Stimulated activated CD8-positive, alpha-beta memory T cell treated with anti-CD3 and anti-CD28 coated beads, Interleukin-7, amount 100 ng/mL, for 1 hour (primary cell): ENCODE measurements around the gene WDR11.
A peak's percentile ranks its signal among the peaks of the same experiment; 100 is the strongest.
"Not testable (repeated sequence)": the region's sequence is repeated elsewhere in the genome, so short reads cannot be mapped to it uniquely, and the experiment has no call there.

Experiments
- DNase-seq, 2 donors: peaks; one replicate each; pipeline ENCODE4 v3.0.0-alpha.2; 2020; ENCODE audit warnings: low read depth in 2 of 2

Gene WDR11

GRCh38 chr10:120861178-120861855 is 10.2 kb downstream of the WDR11 start:
- no peak for DNase-seq

DNA sequence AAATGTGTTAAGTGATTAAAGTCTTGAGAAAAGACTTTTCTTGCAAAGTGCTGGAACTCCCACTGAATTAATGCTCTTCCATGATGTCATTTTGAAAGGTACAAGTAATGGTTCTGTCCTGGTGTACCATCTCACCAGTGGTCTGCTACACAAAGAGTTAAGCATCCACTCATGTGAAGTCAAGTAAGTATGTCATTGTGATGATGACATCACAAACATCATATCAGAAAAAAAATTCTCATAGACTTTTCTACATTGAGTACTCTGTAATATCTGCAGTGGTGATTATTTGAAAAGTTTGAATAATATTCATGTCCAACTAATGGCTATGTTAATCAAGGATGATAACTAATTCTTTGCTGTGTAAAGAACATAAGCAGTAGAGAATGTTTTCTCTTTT is 22.6 kb downstream of the WDR11 start:
- DNase-seq = no peak

DNA sequence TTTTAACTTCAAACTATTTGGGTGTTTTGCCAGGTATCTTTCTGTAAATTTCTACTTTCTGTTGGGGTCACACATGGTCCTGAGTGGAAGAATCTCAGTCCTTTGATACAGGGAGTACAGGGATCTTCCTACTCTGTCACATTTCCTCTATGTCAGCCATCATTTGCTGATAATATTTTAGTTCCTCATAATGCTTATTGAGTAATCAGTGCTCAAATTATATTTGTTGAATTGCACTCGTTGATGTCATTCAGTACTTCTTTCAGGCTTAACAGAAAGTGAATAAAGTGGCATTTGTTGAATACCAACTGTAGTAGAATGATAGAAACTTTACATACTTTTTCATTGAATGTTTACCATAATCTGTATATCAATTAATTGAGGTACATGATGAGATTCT is 31.9 kb downstream of the WDR11 start:
- DNase-seq = no peak

- DNase-seq = no peak
Observed at GRCh38 chr10:120887482-120887881, 36.3 kb downstream of the WDR11 start.

- no peak for DNase-seq
Observed at GRCh38 chr10:120891365-120891764, 40.2 kb downstream of the WDR11 start.

GRCh38 chr10:120894556-120894955 is 43.4 kb downstream of the WDR11 start:
- no peak for DNase-seq

GRCh38 chr10:120897343-120897742 is 46.2 kb downstream of the WDR11 start:
- DNase-seq = no peak

DNA sequence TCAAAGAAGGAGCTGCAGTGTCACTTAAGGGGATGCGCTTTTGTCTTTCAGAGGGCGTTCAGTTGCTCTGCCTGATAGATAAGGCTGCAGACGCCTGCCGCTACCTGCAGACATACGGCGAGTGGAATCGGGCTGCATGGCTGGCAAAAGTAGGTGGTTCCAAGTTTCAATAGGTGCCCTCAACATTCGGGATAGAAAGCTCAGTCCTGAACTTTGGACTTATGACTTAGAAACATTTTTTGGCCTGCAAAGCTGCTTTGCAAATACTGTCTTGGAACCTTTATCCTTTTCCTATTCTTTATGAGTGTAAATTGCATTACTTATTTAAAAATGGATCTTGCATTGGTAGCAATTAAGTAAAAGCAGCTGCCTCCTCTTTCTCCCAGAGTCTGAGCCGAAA is 54.1 kb downstream of the WDR11 start:
- no peak for DNase-seq

DNA sequence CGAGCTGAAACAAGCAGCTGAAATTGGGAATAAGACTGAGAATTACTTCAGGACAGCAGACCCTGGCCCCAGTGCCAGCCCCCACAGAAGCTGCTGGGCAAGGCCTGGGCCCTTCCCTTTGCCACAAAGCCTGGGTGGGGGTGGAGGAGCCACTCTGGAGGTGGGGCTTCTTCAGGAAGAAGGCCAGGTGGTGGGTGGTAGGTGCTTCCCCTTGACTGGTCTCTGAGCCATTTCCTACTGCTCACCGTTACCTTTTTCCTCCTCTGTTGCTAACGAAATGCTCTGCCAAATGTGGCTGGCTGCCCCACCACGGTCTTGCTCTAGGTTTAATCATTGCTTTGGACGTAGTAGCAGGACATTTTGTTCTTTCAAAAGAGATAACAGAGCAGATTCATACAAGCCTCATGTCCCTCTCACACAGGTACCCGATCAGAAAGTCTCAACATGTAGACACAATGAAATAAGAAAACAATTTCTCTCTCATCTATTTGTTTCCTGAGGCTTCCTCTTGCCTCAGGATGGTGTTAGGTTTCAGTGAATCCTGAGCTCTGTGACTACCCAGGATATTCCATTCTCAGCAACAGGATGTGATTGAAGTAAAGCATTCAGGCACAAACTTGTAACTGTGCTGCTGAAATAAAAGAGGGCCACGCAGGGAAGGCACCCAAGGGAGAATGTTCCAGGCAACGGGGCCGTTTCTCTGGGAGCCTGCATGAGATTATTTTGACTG is 66.5 kb downstream of the WDR11 start:
- DNase-seq = no peak

DNA sequence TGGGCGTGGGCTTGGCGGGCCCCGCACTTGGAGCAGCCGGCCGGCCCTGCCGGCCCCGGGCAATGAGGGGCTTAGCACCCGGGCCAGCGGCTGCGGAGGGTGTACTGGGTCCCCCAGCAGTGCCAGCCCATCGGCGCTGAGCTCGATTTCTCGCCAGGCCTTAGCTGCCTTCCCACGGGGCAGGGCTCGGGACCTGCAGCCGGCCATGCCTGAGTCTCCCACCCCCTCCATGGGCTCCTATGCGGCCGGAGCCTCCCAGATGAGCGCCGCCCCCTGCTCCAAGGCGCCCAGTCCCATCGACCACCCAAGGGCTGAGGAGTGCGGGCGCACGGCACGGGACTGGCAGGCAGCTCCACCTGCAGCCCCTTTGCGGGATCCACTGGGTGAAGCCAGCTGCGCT is 72.7 kb downstream of the WDR11 start:
- DNase-seq = not testable (repeated sequence)

- no peak for DNase-seq
Observed at GRCh38 chr10:120926611-120927010, 75.4 kb downstream of the WDR11 start.

- DNase-seq = no peak
Observed at GRCh38 chr10:120927352-120927751, 76.2 kb downstream of the WDR11 start.

DNA sequence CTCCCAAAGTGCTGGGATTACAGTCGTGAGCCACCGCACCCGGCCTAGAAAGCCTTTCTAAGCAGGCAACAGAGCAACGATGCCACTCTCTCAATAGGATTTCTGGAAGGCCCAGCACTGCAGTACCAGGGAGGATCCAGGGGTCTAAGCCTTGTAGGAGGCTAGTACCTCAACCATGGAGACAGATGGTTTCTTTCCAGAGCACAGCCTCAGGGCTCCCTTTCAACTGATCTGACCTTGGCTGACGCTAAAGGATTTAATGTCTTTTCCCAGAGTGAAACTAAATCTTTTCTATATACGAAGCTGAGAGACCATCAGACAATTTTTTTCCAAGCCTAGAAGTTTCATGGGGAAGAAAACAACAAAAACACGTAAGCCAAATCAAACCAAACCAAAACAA is 78.0 kb downstream of the WDR11 start:
- DNase-seq = no peak

DNA sequence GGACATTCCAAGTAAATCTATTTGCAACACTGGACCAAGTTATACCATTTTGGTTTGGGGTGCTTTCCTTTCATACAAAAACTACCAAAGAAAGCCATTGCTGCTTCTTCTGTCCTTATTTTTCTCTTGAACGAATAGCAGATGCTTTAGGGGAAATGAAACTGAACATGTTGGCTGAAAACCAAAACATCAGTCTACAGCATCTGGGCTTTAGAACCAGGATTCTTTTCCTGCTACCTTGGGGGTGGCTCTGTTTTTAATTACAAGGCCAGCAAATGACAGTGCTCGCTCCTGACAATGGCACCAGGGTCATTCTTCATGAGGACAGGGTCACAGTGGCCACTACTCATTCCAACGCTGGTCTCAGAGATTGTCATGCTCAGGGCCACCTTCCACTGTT is 80.3 kb downstream of the WDR11 start:
- no peak for DNase-seq

DNA sequence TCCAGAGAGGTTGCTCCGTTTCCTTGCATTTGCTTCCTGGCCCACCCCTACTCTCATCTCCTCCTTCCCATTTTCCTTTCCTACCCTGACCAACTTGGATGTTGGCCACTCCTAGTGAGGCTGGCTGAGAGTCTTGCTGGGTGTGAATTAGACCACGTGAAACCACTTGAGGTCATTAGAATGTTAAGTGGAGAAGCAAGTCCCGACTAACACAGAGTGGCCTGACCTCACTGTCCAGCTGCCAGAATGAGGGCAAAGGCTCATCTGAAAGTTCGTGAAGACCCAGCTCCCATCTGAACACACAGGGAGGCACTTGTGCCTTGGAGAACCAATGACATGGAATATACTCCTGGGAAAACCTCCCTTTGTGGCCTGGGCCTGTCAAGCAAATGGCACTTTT is 80.8 kb downstream of the WDR11 start:
- DNase-seq = no peak

GRCh38 chr10:120938822-120939221 is 87.7 kb downstream of the WDR11 start:
- DNase-seq = no peak

DNA sequence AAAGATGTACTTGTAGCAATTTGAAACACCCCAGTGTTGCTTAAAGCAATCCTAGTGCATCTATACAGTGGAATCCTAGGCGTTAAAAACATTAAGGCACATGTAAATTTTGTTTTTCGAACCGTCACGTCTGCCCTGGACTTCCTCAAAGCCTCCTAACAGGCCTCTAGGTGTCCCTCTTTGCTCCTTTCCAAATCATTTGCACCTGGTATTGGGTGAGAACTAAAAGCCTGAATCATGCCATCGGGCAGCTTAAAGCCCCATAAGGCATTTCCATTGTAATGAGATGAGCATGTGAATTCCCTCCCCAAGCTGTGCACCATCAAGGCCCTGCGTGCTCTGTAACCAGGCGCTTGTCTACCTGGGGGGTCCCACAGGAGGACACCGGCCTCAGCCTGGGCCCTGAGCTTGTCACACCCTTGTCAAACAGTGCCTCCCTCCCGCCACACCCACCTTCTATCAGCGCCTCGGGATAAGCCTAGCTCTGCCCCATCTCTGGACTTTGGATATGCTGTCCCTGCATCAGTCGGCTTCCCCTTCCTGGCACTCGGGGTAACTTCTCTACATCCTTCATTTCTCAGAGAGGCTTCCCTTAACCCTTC is 89.2 kb downstream of the WDR11 start:
- no peak for DNase-seq

DNA sequence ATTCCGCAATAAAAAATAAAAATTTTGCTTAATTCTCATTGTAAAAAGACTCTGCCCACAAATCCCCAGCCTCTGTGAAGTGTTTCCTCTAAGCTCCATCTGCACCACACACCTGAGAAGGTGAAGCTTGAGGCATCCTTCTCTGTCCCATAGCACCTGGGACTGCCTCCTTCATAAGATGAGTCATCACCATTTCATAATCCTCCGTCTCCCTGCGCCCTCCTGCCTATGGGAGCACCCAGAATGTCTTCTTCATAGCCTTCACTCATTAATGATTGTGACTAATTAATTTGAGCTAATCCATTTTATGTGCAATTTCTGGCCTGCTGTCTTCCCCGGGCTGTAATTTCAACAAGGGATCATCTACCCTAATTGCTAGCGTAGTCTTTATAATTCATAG is 90.3 kb downstream of the WDR11 start:
- no peak for DNase-seq

- DNase-seq = peak; percentile 14 to 58
Observed at GRCh38 chr10:120942806-120943413, 91.7 kb downstream of the WDR11 start.

- DNase-seq = no peak
Observed at GRCh38 chr10:120943542-120943941, 92.4 kb downstream of the WDR11 start.

DNA sequence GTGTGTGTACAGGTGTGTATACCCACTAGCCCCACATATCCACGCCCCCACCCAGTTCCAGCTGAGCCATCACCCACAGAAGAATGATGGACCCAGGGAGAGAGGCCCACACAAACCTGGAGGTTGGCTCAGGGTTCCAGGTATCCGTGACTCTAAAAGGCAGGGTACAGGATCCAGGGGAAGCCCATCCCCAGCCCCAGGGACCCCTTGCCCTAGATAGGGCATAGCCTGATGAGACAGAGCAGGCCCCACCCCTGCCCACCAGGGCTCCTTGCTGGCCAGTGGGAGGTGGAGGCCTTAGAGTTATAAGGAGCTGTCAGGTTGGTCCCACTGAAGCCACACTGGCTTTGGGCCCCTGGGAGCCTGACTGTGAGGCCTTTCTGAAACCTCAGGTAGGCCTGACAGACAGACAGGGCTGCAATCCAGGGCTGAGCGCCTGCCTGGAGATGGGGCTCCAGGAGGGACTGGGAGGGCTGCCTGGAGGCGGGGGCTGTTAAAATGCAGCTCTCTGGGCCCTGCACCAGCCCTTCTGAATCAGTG is 93.5 kb downstream of the WDR11 start:
- DNase-seq = no peak

DNA sequence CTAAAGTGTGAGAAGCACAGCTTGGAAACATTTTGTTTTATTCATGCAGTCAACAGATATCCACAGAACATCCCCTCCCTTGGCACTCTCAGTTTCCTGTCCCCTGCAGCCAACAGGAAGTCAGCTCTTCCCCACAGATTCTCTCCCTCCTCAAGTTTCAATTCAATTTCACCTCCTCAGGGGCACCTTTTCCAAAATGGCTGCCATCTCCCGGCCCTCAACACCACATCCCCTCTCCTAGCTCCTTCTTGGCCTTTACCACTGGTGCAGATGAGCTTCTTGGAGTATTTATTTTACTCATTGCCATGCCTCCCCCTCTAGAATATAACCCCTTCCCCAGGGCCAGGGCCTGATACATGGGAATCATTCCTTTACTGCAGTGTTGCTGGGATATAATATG is 94.0 kb downstream of the WDR11 start:
- DNase-seq = no peak
